Adipose tissue (tissue), 3 donors: ENCODE data around the gene LRRFIP1. TPM values are rescaled to one million over a fixed set of nuclear protein-coding genes. Genes with fewer than 3 reads are reported as not detected.

Source experiments
- H3K27ac ChIP-seq: one replicate; pipeline ENCODE4 v1.5.1; 2013; ENCODE audit warnings: low read depth, low read length
- WGBS, 3 donors: extraction: QIAGEN DNeasy Blood & Tissue Kit; methylation state at CpG; one replicate each; pipeline ENCODE4 v1.1.7; 2013; 5-methylcytosine and 5-hydroxymethylcytosine counted together
- polyA plus RNA-seq, 3 donors: library from polyadenylated mRNA; stranded (reverse); fragments of 200-250 nt; gene quantifications; one replicate each; pipeline ENCODE4 v1.2.3, GENCODE V29; 2013
- donor health status: healthy with polysubstance abuse.
- donor health status: Bipolar disorder and iron deficiency.
- donor health status: healthy.

The LRRFIP1 gene
- polyA plus RNA-seq, 3 donors = 17.8 to 54.7 (median 51.5) TPM

DNA sequence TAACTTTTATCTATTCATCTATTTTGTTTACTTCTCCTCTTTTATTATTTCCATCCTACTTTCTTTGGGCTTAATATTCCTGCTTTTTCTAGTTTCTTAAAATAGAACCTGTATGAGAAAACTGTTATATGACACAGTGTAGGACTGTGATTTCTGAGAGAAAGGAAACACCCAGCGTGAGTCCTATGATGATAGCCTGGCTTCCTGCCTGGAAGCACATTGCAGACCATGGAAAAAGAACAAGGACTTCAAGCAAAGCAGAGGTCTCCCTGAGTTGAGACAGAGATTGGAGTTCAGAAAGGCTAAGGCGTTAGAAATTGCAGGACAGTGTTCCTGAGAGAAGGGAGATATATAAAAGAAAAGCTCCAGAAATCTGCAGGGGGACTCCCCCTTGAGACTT lies 178.9 kb downstream of the LRRFIP1 start:
- no peak overlapping the region for H3K27ac ChIP-seq
- WGBS, 3 donors = 55 to 68% (median 64%) methylated on average over 2 of the region's 2 CpGs

DNA sequence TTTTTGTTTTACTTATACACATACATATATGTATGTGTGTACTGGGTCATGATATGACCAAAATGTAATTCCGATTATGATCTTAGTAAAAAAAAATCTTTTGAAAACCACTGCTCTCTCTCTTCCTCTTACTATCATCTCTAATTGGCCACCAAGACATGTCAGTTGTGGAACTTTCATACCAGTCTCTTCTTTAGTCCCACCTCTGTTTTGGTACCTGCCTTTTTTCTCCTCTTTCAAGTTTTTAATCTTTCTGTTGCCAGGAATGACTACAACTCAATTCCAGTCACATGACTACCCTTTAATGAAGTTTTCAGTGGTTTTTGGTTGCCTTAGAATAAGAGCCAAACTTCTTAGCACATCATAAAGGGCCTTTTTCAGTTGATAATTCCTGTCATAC lies 188.2 kb downstream of the LRRFIP1 start:
- H3K27ac ChIP-seq = no peak overlapping the region
- 91 to 94% (median 94%) methylated on average over 1 of the region's 1 CpG for WGBS, 3 donors

DNA sequence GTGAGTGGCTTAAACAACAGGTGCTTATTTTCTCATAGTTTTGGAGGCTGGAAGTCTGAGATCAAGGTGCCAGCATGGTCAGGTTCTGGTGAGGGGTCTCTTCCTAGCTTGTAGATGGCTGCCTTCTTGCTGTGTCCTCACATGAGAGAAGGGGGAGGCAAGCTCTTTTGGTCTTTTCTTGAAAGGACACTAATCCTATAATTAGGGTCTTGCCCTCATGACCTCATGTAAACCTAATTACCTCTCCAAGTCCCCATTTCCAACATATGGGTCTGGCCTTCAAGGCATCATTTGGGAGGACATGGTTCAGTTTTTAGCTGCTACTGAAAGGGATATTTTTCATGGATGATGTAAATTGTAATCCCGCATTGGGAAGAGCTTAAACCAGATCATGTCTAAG lies 189.1 kb downstream of the LRRFIP1 start:
- no peak overlapping the region for H3K27ac ChIP-seq
- 93 to 100% (median 96%) methylated on average over 1 of the region's 1 CpG for WGBS, 3 donors

DNA sequence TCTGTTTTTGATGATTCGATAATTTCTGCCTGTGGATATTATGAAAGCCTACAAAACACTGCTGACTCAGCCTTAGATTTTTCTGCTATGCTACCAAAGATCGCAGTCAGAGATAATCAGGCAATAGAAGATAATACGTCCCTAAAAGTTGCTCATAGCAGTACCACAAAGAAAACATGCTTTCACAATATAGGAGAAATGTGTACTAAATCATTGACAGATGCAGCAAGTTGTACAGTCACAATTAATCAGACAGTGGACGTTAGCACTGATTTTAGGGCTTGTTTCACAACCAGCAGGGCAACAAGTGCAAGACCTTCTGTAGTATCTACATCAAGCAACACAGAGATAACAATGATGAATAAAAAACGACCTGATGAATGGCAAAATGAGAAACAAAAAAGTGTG lies 190.7 kb downstream of the LRRFIP1 start:
- no peak overlapping the region for H3K27ac ChIP-seq
- WGBS, 3 donors = 45 to 53% (median 49%) methylated on average over 5 of the region's 5 CpGs

DNA sequence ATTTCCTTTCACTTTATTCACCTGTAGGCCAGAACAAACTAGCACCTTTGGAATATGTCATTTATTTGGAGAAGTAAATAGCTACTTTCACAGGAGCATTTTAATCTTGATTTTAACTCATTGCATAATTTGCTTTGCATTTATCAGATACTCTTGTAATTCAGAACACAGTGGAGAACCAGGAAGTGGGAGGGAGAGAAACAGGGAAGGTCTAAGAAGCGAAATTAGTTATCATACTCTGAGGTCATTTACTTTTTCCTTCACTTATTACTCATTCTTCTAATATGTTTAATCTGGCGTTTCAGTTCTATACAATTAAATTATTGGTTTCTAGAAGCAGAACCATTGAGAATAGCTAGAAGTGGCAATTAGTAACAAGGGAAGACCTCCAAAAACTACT lies 191.8 kb downstream of the LRRFIP1 start:
- H3K27ac ChIP-seq = no peak overlapping the region
- WGBS, 3 donors = 61 to 62% (median 61%) methylated on average over 2 of the region's 2 CpGs

DNA sequence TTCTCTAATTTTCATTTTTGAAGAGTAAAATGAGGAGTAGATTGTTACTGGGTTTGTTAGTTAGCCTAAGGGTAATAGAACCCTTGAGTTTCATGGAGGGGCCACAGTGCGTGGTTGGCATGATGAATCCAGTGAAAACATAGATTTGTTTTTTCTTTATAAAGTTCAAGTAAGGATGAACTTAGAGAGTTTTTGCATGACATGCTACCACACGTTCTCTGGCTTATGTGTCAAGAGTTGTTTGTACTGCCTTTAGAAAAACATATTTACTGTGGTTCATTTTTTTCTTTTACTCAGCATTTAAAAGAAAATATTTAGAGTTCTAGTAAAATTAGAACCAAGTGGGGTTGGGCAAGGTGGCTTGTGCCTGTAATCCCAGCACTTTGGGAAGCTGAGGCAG lies 193.0 kb downstream of the LRRFIP1 start:
- 93 to 96% (median 93%) methylated on average over 2 of the region's 2 CpGs for WGBS, 3 donors
- H3K27ac ChIP-seq = no peak overlapping the region

DNA sequence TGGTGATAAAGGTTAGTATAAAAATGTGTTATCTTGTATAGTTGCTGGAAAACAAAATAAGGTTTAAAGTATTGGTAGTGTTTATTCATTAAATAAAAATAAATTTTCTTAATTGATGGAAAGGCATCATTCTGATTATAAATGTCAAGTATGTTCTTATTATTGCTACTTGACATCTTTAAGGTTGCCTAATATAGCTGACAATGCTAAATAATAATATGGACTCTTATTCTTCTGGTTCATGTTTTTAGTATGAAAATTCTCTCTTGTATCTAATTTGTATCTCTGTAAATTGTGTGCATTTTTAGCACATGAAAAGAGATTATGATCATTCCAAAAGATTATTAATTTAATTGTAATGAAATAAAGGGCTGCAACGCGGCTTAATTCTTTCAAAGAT lies 196.2 kb downstream of the LRRFIP1 start:
- no peak overlapping the region for H3K27ac ChIP-seq
- WGBS, 3 donors = 96 to 99% (median 98%) methylated on average over 2 of the region's 2 CpGs

DNA sequence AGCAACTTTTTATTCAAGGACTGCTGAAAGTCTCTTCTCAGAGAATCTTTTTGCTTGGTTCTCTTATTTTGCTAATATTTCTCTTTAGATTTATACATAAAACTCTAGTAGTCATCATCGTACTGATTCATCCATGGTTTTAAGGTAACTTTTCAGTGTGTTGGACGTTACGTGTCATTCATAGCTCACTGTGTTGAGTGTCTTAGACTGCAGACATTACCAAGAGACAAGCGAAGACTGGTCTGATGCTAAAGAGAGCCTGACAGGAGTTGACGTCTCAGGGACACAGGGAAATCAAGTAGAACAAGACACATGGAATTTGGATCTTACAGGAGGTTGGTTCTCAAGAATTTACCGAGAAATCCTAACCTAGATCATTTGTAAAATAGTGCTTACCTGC lies 196.7 kb downstream of the LRRFIP1 start:
- 90 to 92% (median 92%) methylated on average over 6 of the region's 6 CpGs for WGBS, 3 donors
- H3K27ac ChIP-seq = no peak overlapping the region

DNA sequence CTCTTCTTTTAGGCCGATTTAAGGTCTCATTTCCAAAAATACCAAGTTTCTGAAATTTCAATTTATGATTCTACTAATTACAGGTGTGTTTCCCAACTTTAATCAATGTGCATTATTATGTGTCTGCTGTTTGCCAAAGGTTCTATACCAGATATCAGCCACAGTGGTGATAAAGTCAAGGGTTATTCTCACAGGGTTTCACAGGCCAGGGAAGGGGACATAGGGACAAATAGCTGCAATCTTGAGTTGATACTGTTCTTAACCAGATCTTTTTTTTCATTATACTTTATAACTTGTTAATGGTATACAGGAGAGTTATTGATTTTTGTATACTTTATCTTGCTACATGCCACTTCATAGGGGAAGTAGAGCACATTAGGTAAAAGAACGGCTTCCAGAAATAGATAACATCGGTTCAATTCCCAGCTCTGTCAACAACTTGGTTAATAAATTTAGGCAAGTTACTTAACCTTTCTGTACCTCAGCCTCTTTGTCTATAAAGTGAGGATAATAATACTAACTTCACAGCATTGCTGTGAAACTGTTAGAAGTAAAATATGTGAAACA lies 200.1 kb downstream of the LRRFIP1 start:
- H3K27ac ChIP-seq = no peak overlapping the region

More for the DNA sequence above, 200.1 kb downstream of the LRRFIP1 start:
- WGBS, 3 donors = 39 to 80% (median 80%) methylated on average over 3 of the region's 3 CpGs

Other genes with a start within 250 kb of the LRRFIP1 start
- 100 to 1,000 TPM in 1 of 3 donors, 10 to 100 TPM in 2; 47.7 to 137 (median 66.2) TPM for gene COL6A3, start 213.4 kb upstream of the LRRFIP1 start, polyA plus RNA-seq
- 10 to 100 TPM in 2 of 3 donors, 1 to 10 TPM in 1; 9.5 to 15.0 (median 14.4) TPM for gene MLPH, start 140.3 kb upstream of the LRRFIP1 start, polyA plus RNA-seq
- gene PRLH, start 61.0 kb upstream of the LRRFIP1 start, polyA plus RNA-seq = not detected
- gene RAB17, start 36.9 kb upstream of the LRRFIP1 start, polyA plus RNA-seq = 10 to 100 TPM in 1 of 3 donors, 1 to 10 TPM in 2; 1.1 to 22.7 (median 3.9) TPM
- 1 to 10 TPM in 1 of 3 donors, under 1 TPM in 2; 0.12 to 1.7 (median 0.34) TPM for gene RBM44, start 171.2 kb downstream of the LRRFIP1 start, polyA plus RNA-seq
- 100 to 1,000 TPM in 1 of 3 donors, 1 to 10 TPM in 2; 6.3 to 103 (median 7.3) TPM for gene RAMP1, start 232.0 kb downstream of the LRRFIP1 start, polyA plus RNA-seq